Neutrophil (primary cell): Measurements from ENCODE around the gene NUPR1.

Experiments
- H3K27ac ChIP-seq: fragments of 200-600 bp; sonication (generic); 2 replicates; pipeline ENCODE4 v1.5.1; 2016; ENCODE audit warnings: mild to moderate bottlenecking, moderate library complexity
- H3K27me3 ChIP-seq: fragments of 200-600 bp; sonication (generic); 2 replicates; pipeline ENCODE4 v1.6.0; 2016; ENCODE audit warnings: mild to moderate bottlenecking
- H3K36me3 ChIP-seq: fragments of 200-600 bp; sonication (generic); 2 replicates; pipeline ENCODE4 v1.5.1; 2017
- H3K4me1 ChIP-seq, 2 experiments: fragments of 200-600 bp in 1 of 2; sonication (generic) in 1 of 2; 1 replicate in 1 of 2; 2 replicates in 1 of 2; pipeline versions ENCODE4 v1.5.1 to v1.6.1; 2013 to 2016; ENCODE audit warnings: low read depth in 1 of 2, low read length in 1 of 2, mild to moderate bottlenecking in 1 of 2, moderate library complexity in 1 of 2; ENCODE audit not compliant: control insufficient read depth in 1 of 2, insufficient read depth in 1 of 2
- H3K4me3 ChIP-seq, 2 experiments: fragments of 200-600 bp in 1 of 2; sonication (generic) in 1 of 2; 1 replicate in 1 of 2; 2 replicates in 1 of 2; pipeline ENCODE4 v1.5.1; 2013 to 2016; ENCODE audit warnings: low read depth in 1 of 2, low read length in 1 of 2, mild to moderate bottlenecking in 1 of 2, moderate library complexity in 1 of 2
- H3K9me3 ChIP-seq: fragments of 200-600 bp; sonication (generic); 2 replicates; pipeline ENCODE4 v1.5.1; 2016
- CTCF ChIP-seq: fragments of 200-600 bp; sonication (generic); IDR thresholded peaks from 2 replicates; pipeline ENCODE4 v1.5.1; 2016; ENCODE audit warnings: antibody characterized with exemption

NUPR1 gene

DNA sequence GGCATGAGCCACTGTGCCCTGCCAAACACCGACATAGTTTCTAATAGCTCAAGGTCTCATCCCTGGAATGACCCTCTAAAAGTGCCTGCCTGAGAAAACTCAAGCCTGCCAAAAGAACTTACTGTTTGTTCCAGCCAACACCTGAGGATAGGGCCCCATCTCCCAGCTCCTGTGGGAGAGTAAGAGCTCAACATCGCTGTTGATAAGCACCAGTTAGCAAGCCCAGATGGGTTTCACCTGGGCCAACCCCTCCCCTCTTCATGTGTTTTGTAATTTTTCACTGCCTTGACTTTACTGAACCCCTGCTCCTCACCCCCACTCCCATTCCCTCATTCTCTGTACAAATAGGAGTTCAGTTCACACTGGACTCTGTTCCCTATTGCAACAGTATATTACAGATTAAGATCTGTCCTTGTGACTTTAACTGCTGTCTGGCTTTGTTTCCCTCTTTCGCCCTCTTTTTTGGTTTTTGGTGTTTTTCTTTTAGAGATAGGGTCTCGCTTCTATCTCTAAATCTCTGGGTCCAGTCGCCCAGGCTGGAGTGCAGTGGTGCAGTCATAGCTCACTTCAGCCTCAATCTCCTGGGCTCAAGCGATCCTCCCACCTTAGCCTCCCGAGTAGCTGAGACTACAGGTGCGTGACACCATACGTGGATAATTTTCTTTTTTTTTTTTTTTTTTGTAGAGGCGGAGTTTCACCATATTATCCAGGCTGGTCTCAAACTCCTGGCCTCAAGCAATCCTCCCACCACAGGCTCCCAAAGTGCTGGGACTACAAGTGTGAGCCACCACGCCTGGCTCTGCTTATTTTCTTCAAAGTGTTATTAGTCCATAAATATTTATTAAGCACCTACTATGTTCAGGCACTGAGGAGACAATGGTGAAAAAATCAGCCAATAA, 12.3 kb downstream of the NUPR1 start:
- Histone ChIP-seq H3K9me3 (no peaks in the 10 kb centered on the region), H3K4me1 (peaks cover 8% of the 10 kb centered on the region in 2 experiments), H3K27me3 (no peaks in the 10 kb centered on the region), H3K4me3 (no peak overlapping the region), H3K27ac (no peak overlapping the region), H3K36me3 (no peaks in the 10 kb centered on the region)
- no peak for TF ChIP-seq CTCF

DNA sequence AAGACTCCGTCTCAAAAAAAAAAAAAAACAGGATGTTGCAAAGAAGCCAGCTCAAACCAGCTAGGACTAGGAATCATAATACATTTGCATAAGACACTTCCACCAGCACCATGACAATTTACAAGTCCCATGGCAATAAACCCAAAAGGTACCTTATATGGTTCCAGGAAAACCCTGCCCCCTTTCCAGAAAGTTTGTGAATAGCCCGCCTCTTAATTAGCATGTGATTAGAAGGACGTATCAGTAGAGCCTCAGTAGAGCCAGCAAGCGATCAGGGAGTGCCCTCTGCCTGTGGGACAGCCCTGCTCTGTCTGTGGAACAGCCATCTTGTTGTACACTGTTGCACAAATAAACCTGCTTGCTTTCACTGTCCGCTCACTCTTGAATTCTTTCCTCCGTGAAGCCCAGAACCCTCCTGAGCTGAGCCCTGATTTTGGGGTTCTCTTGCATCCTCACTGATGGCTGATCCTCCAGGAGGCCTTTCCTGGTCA, 14.0 kb downstream of the NUPR1 start:
- Histone ChIP-seq H3K4me3 (no peak overlapping the region), H3K9me3 (no peaks in the 10 kb centered on the region), H3K36me3 (no peaks in the 10 kb centered on the region), H3K27ac (no peak overlapping the region), H3K4me1 (peaks cover 8% of the 10 kb centered on the region in 2 experiments), H3K27me3 (no peaks in the 10 kb centered on the region)
- TF ChIP-seq CTCF, result no peak

DNA sequence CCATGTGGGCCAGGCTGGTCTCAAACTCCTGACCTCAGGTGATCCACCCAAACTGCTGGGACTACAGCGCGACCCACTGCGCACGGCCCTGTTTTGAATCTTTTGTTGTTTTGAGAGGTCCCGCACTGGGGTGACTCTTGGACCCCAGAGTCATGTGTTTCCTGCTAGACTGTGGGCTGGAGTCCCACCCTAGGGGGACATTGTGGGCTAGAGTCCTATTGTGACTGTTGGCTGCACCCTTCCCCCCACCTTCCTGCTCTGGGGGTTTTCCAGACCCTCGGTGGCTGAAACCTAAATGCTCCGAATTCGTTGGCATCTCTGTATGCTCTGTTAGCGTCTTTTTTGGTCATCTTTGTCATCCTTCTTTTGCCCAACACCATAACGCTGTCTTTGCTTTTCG, 16.0 kb downstream of the NUPR1 start:
- Histone ChIP-seq H3K4me1 (peaks cover 8% of the 10 kb centered on the region in 2 experiments), H3K4me3 (no peak overlapping the region), H3K27me3 (no peaks in the 10 kb centered on the region), H3K36me3 (no peaks in the 10 kb centered on the region), H3K9me3 (no peaks in the 10 kb centered on the region), H3K27ac (no peak overlapping the region)
- no peak for TF ChIP-seq CTCF

- H3K27ac ChIP-seq, result no peak overlapping the region
- no peaks in the 10 kb centered on the region for H3K9me3 ChIP-seq
- H3K4me3 ChIP-seq, result no peak overlapping the region
- H3K27me3 ChIP-seq, result no peaks in the 10 kb centered on the region
- no peak for TF ChIP-seq CTCF
- peaks cover 8% of the 10 kb centered on the region in 2 experiments for H3K4me1 ChIP-seq
- H3K36me3 ChIP-seq, result no peaks in the 10 kb centered on the region
These were observed 17.3 kb downstream of the NUPR1 start for GRCh38 chr16:28521436-28521835.

DNA sequence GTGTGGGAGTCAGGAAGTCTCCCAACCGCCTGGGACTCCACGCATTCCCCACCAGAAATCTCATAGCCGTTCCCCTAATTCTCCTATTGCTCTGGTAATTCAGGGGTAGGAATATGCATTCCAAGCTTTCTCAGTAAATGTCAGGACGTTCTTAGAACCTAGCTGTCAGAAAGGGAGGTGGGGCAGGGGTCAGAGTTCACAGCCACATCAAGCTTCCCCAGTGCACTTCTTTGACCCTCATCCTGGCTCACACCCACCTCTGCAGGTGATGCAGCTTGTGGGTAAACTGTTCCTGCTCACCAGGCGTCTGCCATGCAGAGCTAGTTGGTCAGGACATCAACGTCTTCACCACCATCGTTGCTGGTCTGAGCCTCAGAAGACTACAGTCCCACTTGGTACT, 18.1 kb downstream of the NUPR1 start:
- no peaks in the 10 kb centered on the region for H3K36me3 ChIP-seq
- no peak overlapping the region for H3K4me3 ChIP-seq
- no peak for TF ChIP-seq CTCF
- no peak overlapping the region for H3K27ac ChIP-seq
- H3K9me3 ChIP-seq, result no peaks in the 10 kb centered on the region
- H3K27me3 ChIP-seq, result no peaks in the 10 kb centered on the region
- H3K4me1 ChIP-seq, result peaks cover 8% of the 10 kb centered on the region in 2 experiments
